ENCODE results near the gene NCK2. TPM values are rescaled to one million over a fixed set of nuclear protein-coding genes. Genes with fewer than 3 reads are reported as not detected.
A peak's percentile ranks its signal among the peaks of the same experiment; 100 is the strongest.

Gene NCK2
- total RNA-seq, 1 experiment from 2014 or later = 26.7 TPM

- no peak for TF ChIP-seq REST (IDR thresholded peaks at IDR 0.05; ENCODE audit: low read depth)
- no peak for TF ChIP-seq EZH2 (IDR thresholded peaks at IDR 0.05)
- TF ChIP-seq SIN3A (IDR thresholded peaks at IDR 0.05; ENCODE audit: low read depth) = no peak
- TF ChIP-seq ATF3 (IDR thresholded peaks at IDR 0.05) = no peak
These were observed 146.1 kb downstream of the NCK2 start (continued) for GRCh38 chr2:105890856-105891255.

- Histone ChIP-seq H3K4me1 (ENCODE audit: control insufficient read depth in 1 of 2, insufficient read depth in 2 of 2, low read length in 2 of 2) (no peaks in the 10 kb centered on the region), H3K9me3 (ENCODE audit: control insufficient read depth in 1 of 2, insufficient read depth in 1 of 2, low read depth in 1 of 2, low read length in 2 of 2) (no peaks in the 10 kb centered on the region), H3K79me2 (ENCODE audit: insufficient read depth, low read length) (no peaks in the 10 kb centered on the region; the same call in 1 of the 2 replicates), H3K9ac (ENCODE audit: low read length) (no peak overlapping the region), H3K36me3 (ENCODE audit: control insufficient read depth in 1 of 2, insufficient read depth in 2 of 2, low read length in 2 of 2) (no peaks in the 10 kb centered on the region), H2AFZ (ENCODE audit: low read depth, low read length, poor library complexity, severe bottlenecking) (no peak overlapping the region), H3K9me2 (ENCODE audit: insufficient read depth) (no peaks in the 10 kb centered on the region), H4K20me1 (ENCODE audit: insufficient read depth) (no peaks in the 10 kb centered on the region), H3K4me3 (replicated peaks in 1 of 2; ENCODE audit: low read depth in 1 of 2, low read length in 2 of 2) (no peak overlapping the region), H3K27ac (ENCODE audit: low read depth, low read length) (no peak overlapping the region), H3K27me3 (ENCODE audit: insufficient read depth, low read length) (no peaks in the 10 kb centered on the region), H3K4me2 (ENCODE audit: low read length) (no peak overlapping the region)
- DNase-seq (ENCODE audit: low read depth, low spot score) (no peak), ATAC-seq (no peak)
- TF ChIP-seq EGR1 (IDR thresholded peaks at IDR 0.05; ENCODE audit: low read depth) = no peak
- TF ChIP-seq SIN3A (IDR thresholded peaks at IDR 0.05; ENCODE audit: low read depth) = no peak
- no peak for TF ChIP-seq CTCF (IDR thresholded peaks at IDR 0.05 in 2 of 3, conservative IDR thresholded peaks at IDR 0.05 in 1 of 3; ENCODE audit: borderline replicate concordance in 1 of 3, insufficient read depth in 1 of 3, low read depth in 2 of 3, low read length in 2 of 3)
- TF ChIP-seq FOSL1 (IDR thresholded peaks at IDR 0.05; ENCODE audit: low read depth) = no peak
- ChIA-PET RAD21 (ENCODE audit: low non-redundant PET in 1 of 2, low total read pairs in 2 of 2, uncharacterized antibody in 2 of 2, unreplicated experiment in 2 of 2) (no interaction called here), POLR2A (interaction anchor here (1.1 kb wide), 1 partner anchor 30 kb away, joined by 3 read pairs; no protein-coding TSS in a partner anchor), CTCF (no interaction called here)
- intact Hi-C loops (cut with micrococcal nuclease) = no loop called here
- BruUV-seq (replicated peaks) = TSS peak; percentile 17
These were observed 148.6 kb downstream of the NCK2 start for GRCh38 chr2:105893011-105893995.
